ENCODE data around the gene RNF115. TPM values are rescaled to one million over a fixed set of nuclear protein-coding genes. Genes with fewer than 3 reads are reported as not detected.
"Not testable (repeated sequence)": the region's sequence is repeated elsewhere in the genome, so short reads cannot be mapped to it uniquely, and the experiment has no call there.

The RNF115 gene
- polyA plus RNA-seq, 2 of the 4 experiments (the other 2 are of a cell fraction): 8.5 to 18.8 TPM

DNA sequence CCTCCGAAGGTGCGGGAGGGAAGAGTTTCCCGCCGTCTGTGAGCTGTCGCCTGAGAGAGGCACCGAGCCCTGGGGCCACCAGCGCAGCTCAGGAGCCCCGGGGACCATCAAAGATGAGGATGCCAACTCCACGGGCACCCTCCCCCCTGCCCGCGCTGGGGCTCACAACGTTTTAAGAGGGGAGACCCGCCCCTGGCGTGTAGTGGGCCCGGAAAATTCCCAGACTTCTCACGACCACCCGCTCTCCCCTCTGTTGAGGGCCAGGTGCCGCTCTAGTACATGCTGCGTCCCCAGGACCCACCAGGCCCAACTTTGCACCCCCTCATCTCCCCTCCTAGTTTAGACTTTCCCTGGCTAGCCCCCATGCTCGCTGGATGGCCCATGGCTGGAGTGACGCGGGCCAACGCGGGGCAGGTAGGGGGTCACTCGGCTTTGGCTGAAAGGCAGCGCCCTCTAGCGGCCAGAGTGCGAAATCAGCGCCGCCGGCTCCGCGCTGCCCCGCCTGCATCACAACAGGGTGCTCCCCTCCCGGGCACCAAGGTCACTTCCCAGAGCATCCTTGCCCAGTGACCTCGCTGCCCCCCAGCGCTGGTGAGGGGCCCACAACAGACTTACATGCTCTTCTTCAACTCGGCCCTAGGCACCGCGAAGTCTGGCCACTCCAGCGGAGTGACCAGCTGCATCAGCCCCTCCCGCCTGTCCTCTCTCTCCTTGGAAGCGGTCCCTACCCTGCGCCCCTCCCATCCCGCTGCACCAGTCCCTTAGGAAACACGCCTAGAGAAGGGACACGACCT lies 102.8 kb downstream of the RNF115 start (continued):
- TF ChIP-seq FOSL2 (IDR thresholded peaks at IDR 0.05): no peak
- TF ChIP-seq FOSL2 (CRISPR knock-in tag; IDR thresholded peaks at IDR 0.05): no peak
- no peak for TF ChIP-seq TP53 (CRISPR knock-in tag; IDR thresholded peaks at IDR 0.05)
- peak; percentile 48 for TF ChIP-seq MAX (IDR thresholded peaks at IDR 0.05)

DNA sequence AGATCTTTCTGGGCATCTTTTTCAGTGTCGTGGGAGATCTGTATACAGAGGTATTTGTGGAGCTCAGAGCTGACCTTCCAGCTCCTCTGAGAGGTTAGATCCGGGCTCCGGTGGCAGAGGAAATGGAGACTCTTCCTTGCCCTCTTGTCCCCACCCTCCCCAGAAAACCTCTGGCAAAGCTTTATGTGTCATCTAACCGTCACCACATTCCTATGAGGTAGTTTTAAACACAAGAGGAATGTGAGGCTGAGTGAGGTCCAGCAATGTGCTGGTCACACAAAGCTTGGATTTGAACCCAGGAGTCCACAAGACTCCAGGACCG lies 103.4 kb downstream of the RNF115 start:
- ChIA-PET CTCF (interaction anchor here (0.6 to 3.5 kb wide), 20 partner anchors 9 to 294 kb away, joined by 3 to 35 read pairs (median 5); partner anchors contain the start of genes NUDT17 and PDZK1), POLR2A (interaction anchor here (0.5 to 1.4 kb wide), 3 partner anchors 23 to 440 kb away, joined by 3 to 6 read pairs (median 5); partner anchors contain the start of genes POLR3C and RNF115)
- Histone ChIP-seq H3K4me2 (peak overlapping the region; percentile 89), H3K4me1 (peaks cover 13% of the 10 kb centered on the region), H3K9me3 (no peaks in the 10 kb centered on the region), H3K4me3 (peak overlapping the region; percentile 53), H3K27ac (peak overlapping the region; percentile 82 to 88)
- FAIRE-seq (no peak), ATAC-seq (peak; percentile 72 to 76), DNase-seq (ENCODE audit: low read depth in 1 of 2, low spot score in 1 of 2) (peak in 1 of 2 experiments; percentile 76)
- 10% methylated on average over 5 of the region's 5 CpGs for WGBS (ENCODE audit: missing lambda C conversion rate)
- TF ChIP-seq FOSL2 (IDR thresholded peaks at IDR 0.05) (no peak), FOSL2 (CRISPR knock-in tag; IDR thresholded peaks at IDR 0.05) (peak; percentile 67), ESRRA (IDR thresholded peaks at IDR 0.05; ENCODE audit: borderline replicate concordance, low read length) (no peak)

DNA sequence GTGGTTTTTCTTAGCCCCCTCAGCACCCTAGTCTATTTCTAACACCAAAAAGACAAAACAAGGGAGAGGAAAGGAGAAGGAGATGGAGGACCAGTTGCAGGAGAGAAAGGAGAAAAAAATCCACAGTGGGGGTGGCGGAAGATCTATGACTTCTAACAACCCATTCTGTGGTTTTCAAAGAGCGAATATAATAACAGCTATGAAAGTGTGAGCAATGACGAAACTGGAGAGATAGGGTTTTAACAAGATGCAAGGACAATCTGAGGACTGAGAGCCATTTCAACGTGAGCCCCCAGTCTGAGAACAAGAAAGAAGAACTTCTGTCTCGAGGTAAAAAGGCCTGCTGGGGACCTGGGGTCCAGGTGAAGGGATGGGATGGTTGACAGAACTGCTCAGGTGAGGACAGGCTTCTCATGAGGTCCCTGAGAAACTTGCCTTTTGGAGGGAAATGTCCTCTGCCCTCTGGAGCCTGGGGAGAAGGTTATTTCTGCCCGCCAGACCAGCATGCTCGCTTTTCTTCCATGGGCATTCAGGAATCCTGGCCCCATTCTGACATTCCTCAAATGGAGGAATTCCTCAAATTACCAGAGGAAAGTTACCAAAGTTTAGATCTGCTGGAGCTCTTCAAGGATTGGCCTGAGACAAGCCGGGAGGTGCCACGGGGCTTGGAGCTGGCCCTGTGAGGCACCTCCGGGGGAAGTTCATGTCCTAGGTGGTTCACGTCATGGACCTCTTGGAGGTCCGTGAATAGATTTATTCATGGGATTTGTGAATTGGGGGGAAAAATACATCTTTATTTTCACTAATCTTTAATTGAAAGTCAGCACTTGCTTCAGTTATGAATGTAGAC lies 104.4 kb downstream of the RNF115 start, which contains the start of gene CD160:
TSS of gene CD160 (plus strand) at position 270 of the 850 bp plus-strand sequence. CDS start 8,829 bp downstream, outside the sequence.
- no peaks in the 10 kb centered on the region for H3K9me3 ChIP-seq
- H3K4me1 ChIP-seq: peaks cover 20% of the 10 kb centered on the region
- TF ChIP-seq NFE2L2 (conservative IDR thresholded peaks at IDR 0.05; ENCODE audit: low read length) (no peak), ZFP36 (IDR thresholded peaks at IDR 0.05; ENCODE audit: borderline replicate concordance, partially characterized antibody) (no peak), RCOR1 (IDR thresholded peaks at IDR 0.05; ENCODE audit: low read depth, low read length) (no peak), GATA3 (IDR thresholded peaks at IDR 0.05; ENCODE audit: borderline replicate concordance) (no peak), MAX (IDR thresholded peaks at IDR 0.05) (no peak), NPAS2 (CRISPR knock-in tag; IDR thresholded peaks at IDR 0.05; ENCODE audit: borderline replicate concordance) (no peak)
- no peak within 1 kb of the TSS for H3K4me3 ChIP-seq
- ATAC-seq (no peak), DNase-seq (ENCODE audit: low read depth in 1 of 2, low spot score in 1 of 2) (no peak), FAIRE-seq (no peak)
- ChIA-PET CTCF (interaction anchor here (0.6 to 3.5 kb wide), 6 partner anchors 19 to 127 kb away, joined by 3 to 21 read pairs (median 10); no protein-coding TSS in a partner anchor), POLR2A (no interaction called here)
- peak within 1 kb of the TSS; percentile 82 to 88 for H3K27ac ChIP-seq
- 92% methylated on average over 12 of the region's 12 CpGs for WGBS (ENCODE audit: missing lambda C conversion rate)
- peak within 1 kb of the TSS; percentile 89 for H3K4me2 ChIP-seq

GRCh38 chr1:145718465-145718864 lies 105.4 kb downstream of the RNF115 start:
- 85% methylated on average over 5 of the region's 5 CpGs for WGBS (ENCODE audit: missing lambda C conversion rate)
- DNase-seq (ENCODE audit: low read depth in 1 of 2, low spot score in 1 of 2): not testable (repeated sequence)

GRCh38 chr1:145717833-145718232 lies 106.1 kb downstream of the RNF115 start:
- POLR2A ChIA-PET: no interaction called here

More at GRCh38 chr1:145718465-145718864, 105.4 kb downstream of the RNF115 start:
- peaks cover 20% of the 10 kb centered on the region for H3K4me1 ChIP-seq
- H3K4me3 ChIP-seq, H3K9me3 ChIP-seq, FAIRE-seq, POLR2A ChIA-PET, H3K4me2 ChIP-seq, H3K27ac ChIP-seq, ATAC-seq, CTCF ChIA-PET: not testable (repeated sequence)
- peak; percentile 78 for TF ChIP-seq ZC3H11A (IDR thresholded peaks at IDR 0.05)

More at GRCh38 chr1:145717833-145718232, 106.1 kb downstream of the RNF115 start:
- Histone ChIP-seq H3K4me1 (peaks cover 20% of the 10 kb centered on the region), H3K9me3 (no peaks in the 10 kb centered on the region), H3K4me2 (no peak overlapping the region), H3K4me3 (no peak overlapping the region), H3K27ac (no peak overlapping the region)
- WGBS (ENCODE audit: missing lambda C conversion rate): 19% methylated on average over 1 of the region's 1 CpG
- CTCF ChIA-PET: no interaction called here
- no peak for TF ChIP-seq POLR2A (IDR thresholded peaks at IDR 0.05; ENCODE audit: low read length)
- no peak for ATAC-seq
- FAIRE-seq: no peak
- no peak for DNase-seq (ENCODE audit: low read depth in 1 of 2, low spot score in 1 of 2)

Data from A549 (cell line).